Measurements from ENCODE around the gene UTP14A. TPM values are rescaled to one million over a fixed set of nuclear protein-coding genes. Genes with fewer than 3 reads are reported as not detected.

Gene UTP14A
- polyA plus RNA-seq, 2 donors: 8.3 to 14.1 TPM

DNA sequence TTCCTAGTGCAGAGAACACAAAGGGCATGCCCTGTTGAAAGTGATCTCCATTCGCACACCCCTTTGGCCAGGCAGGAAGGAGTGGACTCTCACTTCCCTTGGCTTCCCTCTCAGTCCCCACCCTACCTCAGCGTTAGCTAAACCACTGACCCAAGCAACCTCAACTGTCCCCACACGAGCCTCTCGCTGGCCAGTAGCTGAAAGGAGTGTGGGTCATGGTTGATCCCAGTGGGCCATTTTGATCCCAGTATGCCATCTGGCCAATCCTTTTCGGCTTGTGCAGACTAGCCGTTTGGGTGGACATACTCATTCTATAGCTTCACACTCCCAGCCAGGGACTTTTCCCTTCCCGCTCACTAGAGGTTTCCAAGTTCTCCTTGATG is 52.1 kb downstream of the UTP14A start:
- 73 to 84% methylated on average over 7 of the region's 7 CpGs for WGBS, 2 donors

DNA sequence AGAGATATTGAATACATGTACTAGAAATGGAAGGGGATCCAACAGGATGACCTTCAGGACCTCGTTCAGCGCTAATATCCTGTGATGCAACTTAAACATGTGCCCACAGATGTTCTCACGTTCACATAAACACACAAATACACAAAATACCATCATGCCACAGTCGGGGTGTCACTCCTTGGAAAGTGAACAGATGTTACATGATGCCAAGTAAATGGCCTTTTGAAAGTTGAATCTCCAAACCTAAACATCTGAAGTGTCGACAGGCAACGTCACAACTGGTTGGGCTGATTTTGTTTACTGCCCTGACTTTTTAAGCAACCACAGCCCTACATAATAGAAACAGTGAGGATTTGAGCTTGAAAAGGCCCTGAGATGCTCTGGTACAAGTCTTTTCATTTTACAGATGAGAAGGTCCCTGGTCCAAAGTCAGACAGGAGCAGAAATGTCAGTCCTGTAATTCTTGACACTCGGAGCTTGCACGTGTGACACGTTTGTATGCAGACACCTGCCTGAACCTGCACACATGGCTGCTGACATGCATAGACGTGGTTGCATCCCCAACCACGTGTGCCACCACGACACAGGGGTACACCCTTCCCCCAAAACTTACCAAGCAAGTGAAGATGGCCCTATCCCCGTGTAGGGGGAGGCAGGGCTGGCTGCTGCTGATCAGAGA is 53.0 kb downstream of the UTP14A start:
- Histone ChIP-seq H3K36me3 (ENCODE audit: control insufficient read depth in 2 of 2, insufficient read depth in 2 of 2, low read length in 1 of 2) (no peaks in the 10 kb centered on the region), H3K27me3 (ENCODE audit: control insufficient read depth in 1 of 2, insufficient read depth in 2 of 2, low read length in 2 of 2) (no peaks in the 10 kb centered on the region), H3K9me3 (ENCODE audit: control insufficient read depth in 2 of 2, insufficient read depth in 1 of 2, low read depth in 1 of 2, low read length in 1 of 2) (peaks cover 0 to 2% of the 10 kb centered on the region in 2 donors), H3K4me1 (ENCODE audit: control insufficient read depth in 2 of 2, insufficient read depth in 2 of 2, low read length in 1 of 2) (peaks cover 5 to 6% of the 10 kb centered on the region in 2 donors), H3K27ac (ENCODE audit: low read depth in 2 of 2, low read length in 1 of 2) (no peak overlapping the region), H3K4me3 (ENCODE audit: low read depth in 1 of 2, low read length in 2 of 2) (no peak overlapping the region)
- WGBS, 2 donors: 37 to 41% methylated on average over 13 of the region's 13 CpGs

More for the DNA sequence above, 52.1 kb downstream of the UTP14A start:
- Histone ChIP-seq H3K27ac (ENCODE audit: low read depth in 2 of 2, low read length in 1 of 2) (peak overlapping the region in 1 of 2 donors; percentile 47), H3K4me1 (ENCODE audit: control insufficient read depth in 2 of 2, insufficient read depth in 2 of 2, low read length in 1 of 2) (peaks cover 5 to 6% of the 10 kb centered on the region in 2 donors), H3K4me3 (ENCODE audit: low read depth in 1 of 2, low read length in 2 of 2) (no peak overlapping the region), H3K9me3 (ENCODE audit: control insufficient read depth in 2 of 2, insufficient read depth in 1 of 2, low read depth in 1 of 2, low read length in 1 of 2) (peaks cover 0 to 2% of the 10 kb centered on the region in 2 donors), H3K36me3 (ENCODE audit: control insufficient read depth in 2 of 2, insufficient read depth in 2 of 2, low read length in 1 of 2) (no peaks in the 10 kb centered on the region), H3K27me3 (ENCODE audit: control insufficient read depth in 1 of 2, insufficient read depth in 2 of 2, low read length in 2 of 2) (no peaks in the 10 kb centered on the region)

DNA sequence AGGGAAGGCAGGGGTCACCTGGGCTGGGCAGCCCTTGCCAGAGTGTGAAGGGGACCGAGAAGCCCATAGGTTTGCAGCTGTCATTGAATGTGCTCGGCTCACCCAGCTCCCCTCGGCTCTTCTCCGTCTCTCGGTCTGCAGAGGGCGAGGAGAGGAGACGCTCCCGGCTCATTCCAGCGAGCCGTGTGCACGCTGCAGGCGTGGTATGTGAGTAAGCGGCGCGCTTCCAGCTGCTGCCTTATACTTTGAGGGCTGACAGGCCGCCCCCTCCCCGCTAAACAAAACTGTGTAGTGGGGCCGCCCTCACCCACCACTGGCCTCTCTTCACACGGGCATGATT is 53.5 kb downstream of the UTP14A start:
- 31 to 38% methylated on average over 15 to 19 of the region's 19 CpGs for WGBS, 2 donors
- no peak overlapping the region for H3K27ac ChIP-seq (ENCODE audit: low read depth in 2 of 2, low read length in 1 of 2)

DNA sequence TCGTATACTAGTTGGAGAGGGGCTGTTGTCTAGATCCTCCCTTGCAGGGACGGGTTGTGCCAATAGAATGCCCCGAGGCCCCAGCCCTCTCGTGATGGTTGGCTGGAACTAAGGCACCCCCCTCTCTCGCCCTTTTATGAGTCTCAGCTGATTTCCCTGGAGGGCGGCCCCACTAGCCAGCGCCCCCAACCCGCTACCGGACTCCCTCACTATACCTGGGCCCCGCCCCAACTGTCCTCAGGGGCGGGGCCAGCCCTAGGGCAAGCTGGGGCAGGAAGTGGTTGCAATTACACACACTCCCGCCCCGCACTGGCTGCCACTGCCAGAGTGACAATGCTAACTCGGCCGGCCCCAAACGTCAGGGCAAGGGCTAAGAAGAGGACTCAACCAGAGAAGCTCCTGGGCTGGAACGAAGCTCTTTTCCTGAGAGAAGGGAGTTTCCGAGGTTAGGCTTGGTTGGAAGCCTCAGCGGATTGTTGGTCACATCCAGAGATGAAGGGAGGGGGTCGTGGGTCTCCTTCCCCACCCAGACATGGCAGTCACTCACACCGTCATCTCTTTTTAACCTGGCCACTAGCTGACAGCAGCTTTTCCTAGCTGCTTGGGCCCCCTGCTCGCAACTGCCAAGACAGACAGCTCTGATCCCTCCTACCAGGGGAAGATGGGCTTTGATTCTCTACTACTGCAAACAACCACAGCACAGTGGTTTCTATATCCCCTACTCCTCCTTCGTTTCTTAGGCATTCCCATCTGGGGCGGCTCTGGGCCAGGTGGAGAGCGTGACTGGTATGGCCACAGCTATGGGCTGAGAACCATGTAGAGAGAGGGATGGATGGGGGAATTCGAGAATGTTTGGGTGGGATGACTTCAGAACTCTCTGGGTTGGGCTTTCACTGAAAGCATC is 55.5 kb downstream of the UTP14A start:
- 19 to 32% methylated on average over 26 of the region's 26 CpGs for WGBS, 2 donors
- Histone ChIP-seq H3K36me3 (ENCODE audit: control insufficient read depth in 2 of 2, insufficient read depth in 2 of 2, low read length in 1 of 2) (no peaks in the 10 kb centered on the region), H3K4me1 (ENCODE audit: control insufficient read depth in 2 of 2, insufficient read depth in 2 of 2, low read length in 1 of 2) (peaks cover 5 to 6% of the 10 kb centered on the region in 2 donors), H3K9me3 (ENCODE audit: control insufficient read depth in 2 of 2, insufficient read depth in 1 of 2, low read depth in 1 of 2, low read length in 1 of 2) (peaks cover 0 to 2% of the 10 kb centered on the region in 2 donors), H3K27ac (ENCODE audit: low read depth in 2 of 2, low read length in 1 of 2) (no peak overlapping the region), H3K27me3 (ENCODE audit: control insufficient read depth in 1 of 2, insufficient read depth in 2 of 2, low read length in 2 of 2) (no peaks in the 10 kb centered on the region), H3K4me3 (ENCODE audit: low read depth in 1 of 2, low read length in 2 of 2) (peak overlapping the region in 1 of 2 donors; percentile 11)

More for the DNA sequence above, 53.5 kb downstream of the UTP14A start:
- peaks cover 5 to 6% of the 10 kb centered on the region in 2 donors for H3K4me1 ChIP-seq (ENCODE audit: control insufficient read depth in 2 of 2, insufficient read depth in 2 of 2, low read length in 1 of 2)
- no peaks in the 10 kb centered on the region for H3K27me3 ChIP-seq (ENCODE audit: control insufficient read depth in 1 of 2, insufficient read depth in 2 of 2, low read length in 2 of 2)
- H3K36me3 ChIP-seq (ENCODE audit: control insufficient read depth in 2 of 2, insufficient read depth in 2 of 2, low read length in 1 of 2): no peaks in the 10 kb centered on the region
- H3K4me3 ChIP-seq (ENCODE audit: low read depth in 1 of 2, low read length in 2 of 2): no peak overlapping the region
- peaks cover 0 to 2% of the 10 kb centered on the region in 2 donors for H3K9me3 ChIP-seq (ENCODE audit: control insufficient read depth in 2 of 2, insufficient read depth in 1 of 2, low read depth in 1 of 2, low read length in 1 of 2)

DNA sequence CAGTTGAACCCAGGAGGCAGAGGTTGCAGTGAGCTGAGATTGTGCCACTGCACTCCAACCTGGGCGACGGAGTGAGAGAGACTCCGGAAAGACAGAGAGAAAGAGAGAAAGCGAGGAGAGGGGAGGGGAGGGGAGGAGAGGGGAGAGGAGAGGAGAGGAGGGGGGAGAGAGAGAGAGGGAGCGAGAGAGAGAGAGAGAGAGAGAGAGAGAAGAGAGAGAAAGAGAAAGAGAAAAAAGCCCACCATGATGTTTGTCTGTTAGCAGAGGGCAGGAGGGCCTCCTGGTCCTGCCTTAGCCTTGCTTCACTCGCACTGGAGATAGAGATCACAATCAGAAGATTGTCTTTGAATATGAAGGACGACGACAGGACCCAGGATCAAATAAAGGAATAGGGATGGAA is 57.8 kb downstream of the UTP14A start:
- no peak overlapping the region for H3K27ac ChIP-seq (ENCODE audit: low read depth in 2 of 2, low read length in 1 of 2)
- H3K9me3 ChIP-seq (ENCODE audit: control insufficient read depth in 2 of 2, insufficient read depth in 1 of 2, low read depth in 1 of 2, low read length in 1 of 2): peaks cover 0 to 2% of the 10 kb centered on the region in 2 donors
- H3K36me3 ChIP-seq (ENCODE audit: control insufficient read depth in 2 of 2, insufficient read depth in 2 of 2, low read length in 1 of 2): no peaks in the 10 kb centered on the region
- H3K4me1 ChIP-seq (ENCODE audit: control insufficient read depth in 2 of 2, insufficient read depth in 2 of 2, low read length in 1 of 2): peaks cover 0 to 6% of the 10 kb centered on the region in 2 donors
- no peaks in the 10 kb centered on the region for H3K27me3 ChIP-seq (ENCODE audit: control insufficient read depth in 1 of 2, insufficient read depth in 2 of 2, low read length in 2 of 2)
- H3K4me3 ChIP-seq (ENCODE audit: low read depth in 1 of 2, low read length in 2 of 2): no peak overlapping the region
- 81 to 89% methylated on average over 8 of the region's 8 CpGs for WGBS, 2 donors

DNA sequence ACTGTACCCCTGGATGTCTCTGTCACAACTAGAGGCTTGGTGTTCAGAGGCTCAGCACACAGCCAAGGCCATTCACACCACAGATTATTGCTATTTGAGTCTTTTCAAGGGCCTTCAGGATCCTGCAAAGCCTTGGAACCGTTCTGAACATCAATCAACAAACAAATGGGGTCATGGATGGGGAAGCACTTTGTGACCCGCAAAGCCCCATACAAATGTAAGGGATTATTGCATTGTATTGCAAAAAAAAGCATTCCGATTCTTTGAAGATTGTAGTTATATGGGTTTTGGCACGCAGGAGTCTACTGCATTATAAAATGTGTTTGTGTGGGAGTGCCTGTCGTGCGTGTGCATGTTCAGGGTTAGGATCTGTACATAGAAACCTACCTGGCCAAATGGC is 59.2 kb downstream of the UTP14A start:
- no peaks in the 10 kb centered on the region for H3K27me3 ChIP-seq (ENCODE audit: control insufficient read depth in 1 of 2, insufficient read depth in 2 of 2, low read length in 2 of 2)
- 60 to 74% methylated on average over 6 of the region's 6 CpGs for WGBS, 2 donors
- no peak overlapping the region for H3K4me3 ChIP-seq (ENCODE audit: low read depth in 1 of 2, low read length in 2 of 2)
- no peaks in the 10 kb centered on the region for H3K36me3 ChIP-seq (ENCODE audit: control insufficient read depth in 2 of 2, insufficient read depth in 2 of 2, low read length in 1 of 2)
- H3K4me1 ChIP-seq (ENCODE audit: control insufficient read depth in 2 of 2, insufficient read depth in 2 of 2, low read length in 1 of 2): peaks cover 0 to 2% of the 10 kb centered on the region in 2 donors
- H3K9me3 ChIP-seq (ENCODE audit: control insufficient read depth in 2 of 2, insufficient read depth in 1 of 2, low read depth in 1 of 2, low read length in 1 of 2): no peaks in the 10 kb centered on the region
- no peak overlapping the region for H3K27ac ChIP-seq (ENCODE audit: low read depth in 2 of 2, low read length in 1 of 2)

DNA sequence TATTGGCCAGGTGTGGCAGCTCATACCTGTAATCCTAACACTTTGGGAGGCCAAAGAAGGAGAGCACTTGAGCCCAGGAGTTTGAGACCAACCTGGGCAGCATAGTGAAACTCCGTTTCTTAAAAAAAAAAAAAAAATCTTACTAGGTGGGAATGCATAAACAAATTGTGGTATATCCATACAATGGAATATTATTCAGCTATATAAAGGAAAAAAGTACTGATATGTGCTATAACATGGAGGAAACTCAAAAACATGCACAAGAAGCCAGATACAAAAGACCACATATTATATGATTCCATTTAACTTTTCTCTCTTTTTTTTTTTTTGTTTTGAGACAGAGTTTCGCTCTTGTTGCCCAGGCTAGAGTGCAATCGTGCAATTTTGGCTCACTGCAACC is 63.0 kb downstream of the UTP14A start:
- Histone ChIP-seq H3K27me3 (ENCODE audit: control insufficient read depth in 1 of 2, insufficient read depth in 2 of 2, low read length in 2 of 2) (no peaks in the 10 kb centered on the region), H3K27ac (ENCODE audit: low read depth in 2 of 2, low read length in 1 of 2) (no peak overlapping the region), H3K4me1 (ENCODE audit: control insufficient read depth in 2 of 2, insufficient read depth in 2 of 2, low read length in 1 of 2) (no peaks in the 10 kb centered on the region), H3K4me3 (ENCODE audit: low read depth in 1 of 2, low read length in 2 of 2) (no peak overlapping the region), H3K36me3 (ENCODE audit: control insufficient read depth in 2 of 2, insufficient read depth in 2 of 2, low read length in 1 of 2) (no peaks in the 10 kb centered on the region), H3K9me3 (ENCODE audit: control insufficient read depth in 2 of 2, insufficient read depth in 1 of 2, low read depth in 1 of 2, low read length in 1 of 2) (no peaks in the 10 kb centered on the region)
- WGBS, 2 donors: 81 to 93% methylated on average over 3 of the region's 3 CpGs

DNA sequence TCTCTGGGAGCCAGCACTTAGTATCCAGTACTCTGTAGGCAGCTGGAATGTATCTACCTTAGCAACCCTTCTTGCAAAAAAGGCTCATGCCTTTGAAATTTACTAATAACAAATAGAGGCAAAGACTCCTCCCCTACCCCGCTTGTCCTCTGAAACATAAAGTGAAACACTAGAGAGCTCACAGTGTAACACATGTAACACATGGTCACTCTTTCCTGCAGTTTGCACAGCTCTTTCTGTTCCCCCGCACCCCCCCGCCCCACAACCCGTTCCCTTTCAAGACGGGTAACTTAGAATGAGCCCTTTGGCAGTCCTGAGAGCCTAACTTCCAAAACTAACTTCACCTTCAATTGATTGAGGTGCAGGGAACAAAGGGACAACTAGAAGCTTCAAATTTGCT is 70.5 kb downstream of the UTP14A start:
- Histone ChIP-seq H3K4me3 (ENCODE audit: low read depth in 1 of 2, low read length in 2 of 2) (no peak overlapping the region), H3K4me1 (ENCODE audit: control insufficient read depth in 2 of 2, insufficient read depth in 2 of 2, low read length in 1 of 2) (no peaks in the 10 kb centered on the region), H3K27ac (ENCODE audit: low read depth in 2 of 2, low read length in 1 of 2) (no peak overlapping the region), H3K9me3 (ENCODE audit: control insufficient read depth in 2 of 2, insufficient read depth in 1 of 2, low read depth in 1 of 2, low read length in 1 of 2) (no peaks in the 10 kb centered on the region), H3K36me3 (ENCODE audit: control insufficient read depth in 2 of 2, insufficient read depth in 2 of 2, low read length in 1 of 2) (no peaks in the 10 kb centered on the region), H3K27me3 (ENCODE audit: control insufficient read depth in 1 of 2, insufficient read depth in 2 of 2, low read length in 2 of 2) (no peaks in the 10 kb centered on the region)
- 66 to 76% methylated on average over 5 of the region's 5 CpGs for WGBS, 2 donors

Measured in esophagus (tissue), 2 donors.